Measurements from ENCODE around the gene KCNQ1OT1. TPM values are rescaled to one million over a fixed set of nuclear protein-coding genes. Genes with fewer than 3 reads are reported as not detected.

Gene KCNQ1OT1
- total RNA-seq, 1 experiment from 2014 or later, result 1.2 TPM

DNA sequence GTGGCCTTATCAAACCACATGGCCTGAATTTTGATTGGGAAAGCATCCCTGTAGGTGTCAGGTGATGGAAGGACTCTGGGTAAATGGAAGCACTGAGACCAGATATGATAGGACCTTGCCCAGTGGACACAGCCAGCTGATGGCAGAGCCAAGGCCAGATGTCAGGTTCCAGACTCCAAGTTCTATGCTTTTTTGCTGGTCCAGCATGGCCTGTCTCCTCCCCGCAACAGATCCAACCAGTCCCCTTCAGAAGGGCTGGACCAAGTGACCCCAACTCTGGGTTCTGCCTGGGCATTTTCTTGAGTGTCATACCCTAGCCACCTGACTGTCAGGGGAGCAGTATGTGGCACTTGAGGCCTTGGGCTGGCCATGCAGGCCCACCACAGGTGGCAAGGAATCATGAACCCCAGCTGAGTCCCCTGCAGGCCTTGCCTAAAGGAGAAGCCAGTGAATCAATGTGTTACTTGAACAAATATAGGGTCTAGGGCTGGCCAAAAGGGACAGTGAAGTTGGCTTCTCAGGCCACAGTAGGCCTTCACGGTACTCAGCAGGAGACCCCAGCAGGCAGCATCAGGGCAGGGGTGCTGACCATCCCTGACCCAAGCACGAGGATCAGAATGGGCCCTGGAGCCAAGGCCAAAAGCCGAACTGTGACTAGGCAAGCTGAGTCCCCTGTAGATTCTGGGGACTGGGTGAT is 27.1 kb downstream of the KCNQ1OT1 start:
- no CpG with 5 or more reads among the region's 4 CpGs for WGBS (ENCODE audit: extremely low coverage, insufficient read length, low lambda C conversion rate)
- H4K8ac ChIP-seq (replicated peaks; ENCODE audit: insufficient read length, low read depth, low read length), result no peak overlapping the region
- no peaks in the 10 kb centered on the region for H3K23me2 ChIP-seq (ENCODE audit: insufficient read length, low read depth, low read length, poor library complexity, severe bottlenecking)
- no peak overlapping the region for H2BK12ac ChIP-seq (ENCODE audit: insufficient read length, low read depth, low read length)
- H2AK5ac ChIP-seq (ENCODE audit: insufficient read length, low read length), result no peak overlapping the region
- no peak overlapping the region for H3K4ac ChIP-seq (ENCODE audit: low read depth, low read length)
- H2BK5ac ChIP-seq (ENCODE audit: insufficient read length, low read length), result no peak overlapping the region
- peaks cover 16 to 19% of the 10 kb centered on the region in 2 experiments for H3K4me1 Mint-ChIP-seq
- no peak overlapping the region for H3K4me2 ChIP-seq (ENCODE audit: insufficient read depth, insufficient read length, low read length)
- no peak overlapping the region for H3K9ac ChIP-seq (ENCODE audit: extremely low read depth, insufficient read length, low read length)
- peaks cover 3% of the 10 kb centered on the region for H4K20me1 ChIP-seq (ENCODE audit: control insufficient read depth, insufficient read depth, insufficient read length)
- no peak overlapping the region for H3K23ac ChIP-seq (ENCODE audit: insufficient read length, low read depth, low read length)
- H3K79me1 ChIP-seq (ENCODE audit: insufficient read depth, low read depth, low read length, poor library complexity, severe bottlenecking), result no peaks in the 10 kb centered on the region
- H3K18ac ChIP-seq (ENCODE audit: insufficient read length, low read depth, low read length), result no peak overlapping the region
- H3K27ac Mint-ChIP-seq, result no peak overlapping the region
- H3K36me3 Mint-ChIP-seq (ENCODE audit: insufficient read depth in 1 of 3, low read depth in 3 of 3), result peaks cover 0 to 5% (median 1%) of the 10 kb centered on the region in 3 experiments; a peak in 3 of 7 replicates
- no peak overlapping the region for H2BK20ac ChIP-seq (ENCODE audit: low read depth, low read length, poor library complexity, severe bottlenecking)
- no peak overlapping the region for H2BK15ac ChIP-seq (ENCODE audit: low read depth, low read length)
- no peak overlapping the region for H3K56ac ChIP-seq (ENCODE audit: insufficient read length, low read depth, low read length)
- H4K91ac ChIP-seq (ENCODE audit: insufficient read length, low read depth, low read length), result no peak overlapping the region
- no peak overlapping the region for H3K4me3 Mint-ChIP-seq
- no peaks in the 10 kb centered on the region; the same call in 1 of the 2 replicates for H3K79me2 ChIP-seq (ENCODE audit: insufficient read depth, low read length)
- TF ChIP-seq, protein P1, sequence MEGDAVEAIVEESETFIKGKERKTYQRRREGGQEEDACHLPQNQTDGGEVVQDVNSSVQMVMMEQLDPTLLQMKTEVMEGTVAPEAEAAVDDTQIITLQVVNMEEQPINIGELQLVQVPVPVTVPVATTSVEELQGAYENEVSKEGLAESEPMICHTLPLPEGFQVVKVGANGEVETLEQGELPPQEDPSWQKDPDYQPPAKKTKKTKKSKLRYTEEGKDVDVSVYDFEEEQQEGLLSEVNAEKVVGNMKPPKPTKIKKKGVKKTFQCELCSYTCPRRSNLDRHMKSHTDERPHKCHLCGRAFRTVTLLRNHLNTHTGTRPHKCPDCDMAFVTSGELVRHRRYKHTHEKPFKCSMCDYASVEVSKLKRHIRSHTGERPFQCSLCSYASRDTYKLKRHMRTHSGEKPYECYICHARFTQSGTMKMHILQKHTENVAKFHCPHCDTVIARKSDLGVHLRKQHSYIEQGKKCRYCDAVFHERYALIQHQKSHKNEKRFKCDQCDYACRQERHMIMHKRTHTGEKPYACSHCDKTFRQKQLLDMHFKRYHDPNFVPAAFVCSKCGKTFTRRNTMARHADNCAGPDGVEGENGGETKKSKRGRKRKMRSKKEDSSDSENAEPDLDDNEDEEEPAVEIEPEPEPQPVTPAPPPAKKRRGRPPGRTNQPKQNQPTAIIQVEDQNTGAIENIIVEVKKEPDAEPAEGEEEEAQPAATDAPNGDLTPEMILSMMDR (conservative IDR thresholded peaks at IDR 0.05), result no peak
- H3T11ph ChIP-seq (ENCODE audit: low read length), result no peak overlapping the region
- peaks cover 21% of the 10 kb centered on the region for H3K27me3 Mint-ChIP-seq (ENCODE audit: low read depth)
- H2AFZ ChIP-seq (ENCODE audit: low read length), result no peak overlapping the region
- H3K14ac ChIP-seq (ENCODE audit: insufficient read depth, low read length), result no peak overlapping the region; the same call in 1 of the 2 replicates
- H3K27ac ChIP-seq (ENCODE audit: insufficient read length, low read depth, low read length), result no peak overlapping the region
- H3K9me3 ChIP-seq (ENCODE audit: control insufficient read depth, low read depth, low read length), result no peaks in the 10 kb centered on the region
- H3K4me1 ChIP-seq (ENCODE audit: insufficient read depth, low read length), result no peaks in the 10 kb centered on the region; the same call in 1 of the 2 replicates
- no peaks in the 10 kb centered on the region for H3K27me3 ChIP-seq (ENCODE audit: insufficient read depth, low read length)
- no peak overlapping the region for H2BK120ac ChIP-seq (ENCODE audit: low read depth, low read length, poor library complexity, severe bottlenecking)
- H4K5ac ChIP-seq (ENCODE audit: insufficient read length, low read depth, low read length), result no peak overlapping the region
- DNase-seq, result peak; percentile 11
- H3K9me3 Mint-ChIP-seq, result no peaks in the 10 kb centered on the region; a peak in 1 of 5 replicates
